Measurements from ENCODE around the gene LRMDA. TPM values are rescaled to one million over a fixed set of nuclear protein-coding genes. Genes with fewer than 3 reads are reported as not detected.
"Not testable (repeated sequence)": the region's sequence is repeated elsewhere in the genome, so short reads cannot be mapped to it uniquely, and the experiment has no call there.

Gene LRMDA
- total and polyA plus RNA-seq, 2 donors (not counting 1 experiment from before 2014, with no cell fraction given): 0.12 TPM; not detected in 1

DNA sequence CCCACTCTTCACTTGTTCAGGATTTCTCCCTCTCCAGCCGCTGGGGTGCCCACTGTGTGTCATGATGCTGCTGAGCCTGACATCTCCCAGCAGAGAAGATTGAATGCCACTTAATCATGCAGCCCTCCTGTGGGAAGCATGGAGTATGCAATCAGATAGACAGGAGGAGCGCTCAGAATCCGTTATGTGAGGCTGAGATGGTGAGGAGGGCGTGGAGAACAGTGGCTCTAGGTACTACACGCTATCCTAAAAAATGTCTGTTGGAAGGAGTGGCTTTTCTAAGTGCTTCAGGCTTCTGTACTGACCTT, 334.3 kb downstream of the LRMDA start:
- Mint-ChIP-seq H3K27ac (no peak overlapping the region), H3K4me1 (no peaks in the 10 kb centered on the region), H3K9me3 (ENCODE audit: insufficient read depth) (peaks cover 4% of the 10 kb centered on the region), H3K27me3 (peaks cover 18% of the 10 kb centered on the region), H3K4me3 (no peak overlapping the region)
- no peaks in the 10 kb centered on the region for H3K9me3 ChIP-seq (ENCODE audit: control extremely low read depth in 1 of 3, control insufficient read depth in 2 of 3, insufficient read depth in 1 of 3, low read length in 2 of 3)
- H3K27me3 ChIP-seq (replicated peaks in 1 of 4; ENCODE audit: control extremely low read depth in 1 of 4, control insufficient read depth in 3 of 4, insufficient read depth in 4 of 4, low read length in 3 of 4): no peaks in the 10 kb centered on the region
- H2AFZ ChIP-seq (ENCODE audit: insufficient read depth, low read depth, low read length, poor library complexity, severe bottlenecking): no peak overlapping the region
- no peaks in the 10 kb centered on the region for H4K20me1 ChIP-seq (ENCODE audit: control insufficient read depth, insufficient read depth, low read length, poor library complexity, severe bottlenecking)
- TF ChIP-seq, protein P1, sequence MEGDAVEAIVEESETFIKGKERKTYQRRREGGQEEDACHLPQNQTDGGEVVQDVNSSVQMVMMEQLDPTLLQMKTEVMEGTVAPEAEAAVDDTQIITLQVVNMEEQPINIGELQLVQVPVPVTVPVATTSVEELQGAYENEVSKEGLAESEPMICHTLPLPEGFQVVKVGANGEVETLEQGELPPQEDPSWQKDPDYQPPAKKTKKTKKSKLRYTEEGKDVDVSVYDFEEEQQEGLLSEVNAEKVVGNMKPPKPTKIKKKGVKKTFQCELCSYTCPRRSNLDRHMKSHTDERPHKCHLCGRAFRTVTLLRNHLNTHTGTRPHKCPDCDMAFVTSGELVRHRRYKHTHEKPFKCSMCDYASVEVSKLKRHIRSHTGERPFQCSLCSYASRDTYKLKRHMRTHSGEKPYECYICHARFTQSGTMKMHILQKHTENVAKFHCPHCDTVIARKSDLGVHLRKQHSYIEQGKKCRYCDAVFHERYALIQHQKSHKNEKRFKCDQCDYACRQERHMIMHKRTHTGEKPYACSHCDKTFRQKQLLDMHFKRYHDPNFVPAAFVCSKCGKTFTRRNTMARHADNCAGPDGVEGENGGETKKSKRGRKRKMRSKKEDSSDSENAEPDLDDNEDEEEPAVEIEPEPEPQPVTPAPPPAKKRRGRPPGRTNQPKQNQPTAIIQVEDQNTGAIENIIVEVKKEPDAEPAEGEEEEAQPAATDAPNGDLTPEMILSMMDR (IDR thresholded peaks at IDR 0.05): no peak
- TF ChIP-seq EZH2 (IDR thresholded peaks at IDR 0.05; ENCODE audit: borderline replicate concordance, insufficient read depth, low read depth, low read length, poor library complexity, severe bottlenecking): no peak
- no peak overlapping the region for H3K4me2 ChIP-seq (replicated peaks; ENCODE audit: low read depth, low read length, poor library complexity, severe bottlenecking)
- no peak for DNase-seq
- ChIA-PET POLR2A (no interaction called here), CTCF (no interaction called here)
- no peaks in the 10 kb centered on the region for H3K4me1 ChIP-seq (ENCODE audit: control insufficient read depth in 2 of 2, insufficient read depth in 2 of 2, low read length in 2 of 2)
- no peaks in the 10 kb centered on the region for H3K79me2 ChIP-seq (ENCODE audit: control insufficient read depth, insufficient read depth, low read length)
- intact Hi-C loops (cut with micrococcal nuclease): no loop called here
- ATAC-seq (ENCODE audit: low read depth): no peak
- no peak overlapping the region for H3K9ac ChIP-seq (ENCODE audit: low read length)
- H3K27ac ChIP-seq (ENCODE audit: low read length in 2 of 2): no peak overlapping the region
- H3K4me3 ChIP-seq (ENCODE audit: control extremely low read depth in 1 of 5, extremely low read depth in 1 of 5, insufficient read depth in 1 of 5, low read depth in 2 of 5, low read length in 4 of 5): no peak overlapping the region
- 70% methylated on average over 2 of the region's 5 CpGs for WGBS (ENCODE audit: insufficient coverage)
- H3K36me3 ChIP-seq (replicated peaks in 1 of 2; ENCODE audit: control extremely low read depth in 1 of 2, control insufficient read depth in 1 of 2, extremely low read depth in 1 of 2, insufficient read depth in 2 of 2, low read length in 1 of 2): no peaks in the 10 kb centered on the region

DNA sequence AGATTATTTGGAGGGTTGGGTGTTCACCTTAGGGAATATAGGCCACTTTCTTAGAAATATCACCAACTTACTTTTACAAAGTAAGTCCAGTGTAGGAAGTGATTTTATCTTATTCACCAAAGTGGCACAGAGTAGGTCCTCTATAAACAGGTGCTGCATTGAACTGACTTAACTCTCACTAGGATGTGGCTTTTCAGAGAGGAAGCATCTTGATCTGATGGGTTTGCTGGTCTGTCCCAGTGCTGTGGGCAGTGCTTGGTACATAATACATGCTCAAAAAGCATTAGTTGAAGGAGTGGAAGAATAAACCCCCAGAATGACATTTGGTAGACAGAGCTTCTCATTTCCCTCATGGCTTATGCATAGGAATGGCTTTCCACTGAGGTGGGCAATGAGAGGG, 334.7 kb downstream of the LRMDA start:
- intact Hi-C loops (cut with micrococcal nuclease): no loop called here
- TF ChIP-seq, protein P1 (IDR thresholded peaks at IDR 0.05): no peak
- TF ChIP-seq EZH2 (IDR thresholded peaks at IDR 0.05; ENCODE audit: borderline replicate concordance, insufficient read depth, low read depth, low read length, poor library complexity, severe bottlenecking): no peak
- Histone ChIP-seq H3K27me3 (replicated peaks in 1 of 4; ENCODE audit: control extremely low read depth in 1 of 4, control insufficient read depth in 3 of 4, insufficient read depth in 4 of 4, low read length in 3 of 4) (no peaks in the 10 kb centered on the region), H3K4me3 (ENCODE audit: control extremely low read depth in 1 of 5, extremely low read depth in 1 of 5, insufficient read depth in 1 of 5, low read depth in 2 of 5, low read length in 4 of 5) (no peak overlapping the region), H2AFZ (ENCODE audit: insufficient read depth, low read depth, low read length, poor library complexity, severe bottlenecking) (no peak overlapping the region), H3K4me1 (ENCODE audit: control insufficient read depth in 2 of 2, insufficient read depth in 2 of 2, low read length in 2 of 2) (no peaks in the 10 kb centered on the region), H3K27ac (ENCODE audit: low read length in 2 of 2) (no peak overlapping the region), H3K79me2 (ENCODE audit: control insufficient read depth, insufficient read depth, low read length) (no peaks in the 10 kb centered on the region), H3K36me3 (replicated peaks in 1 of 2; ENCODE audit: control extremely low read depth in 1 of 2, control insufficient read depth in 1 of 2, extremely low read depth in 1 of 2, insufficient read depth in 2 of 2, low read length in 1 of 2) (no peaks in the 10 kb centered on the region), H4K20me1 (ENCODE audit: control insufficient read depth, insufficient read depth, low read length, poor library complexity, severe bottlenecking) (no peaks in the 10 kb centered on the region), H3K9me3 (ENCODE audit: control extremely low read depth in 1 of 3, control insufficient read depth in 2 of 3, insufficient read depth in 1 of 3, low read length in 2 of 3) (no peaks in the 10 kb centered on the region), H3K9ac (ENCODE audit: low read length) (no peak overlapping the region), H3K4me2 (replicated peaks; ENCODE audit: low read depth, low read length, poor library complexity, severe bottlenecking) (no peak overlapping the region)
- ATAC-seq (ENCODE audit: low read depth) (no peak), DNase-seq (no peak)
- no peaks in the 10 kb centered on the region for H3K4me1 Mint-ChIP-seq
- peaks cover 4% of the 10 kb centered on the region for H3K9me3 Mint-ChIP-seq (ENCODE audit: insufficient read depth)
- POLR2A ChIA-PET: no interaction called here
- H3K4me3 Mint-ChIP-seq: no peak overlapping the region
- no peak overlapping the region for H3K27ac Mint-ChIP-seq
- H3K27me3 Mint-ChIP-seq: peaks cover 18% of the 10 kb centered on the region
- CTCF ChIA-PET: no interaction called here

DNA sequence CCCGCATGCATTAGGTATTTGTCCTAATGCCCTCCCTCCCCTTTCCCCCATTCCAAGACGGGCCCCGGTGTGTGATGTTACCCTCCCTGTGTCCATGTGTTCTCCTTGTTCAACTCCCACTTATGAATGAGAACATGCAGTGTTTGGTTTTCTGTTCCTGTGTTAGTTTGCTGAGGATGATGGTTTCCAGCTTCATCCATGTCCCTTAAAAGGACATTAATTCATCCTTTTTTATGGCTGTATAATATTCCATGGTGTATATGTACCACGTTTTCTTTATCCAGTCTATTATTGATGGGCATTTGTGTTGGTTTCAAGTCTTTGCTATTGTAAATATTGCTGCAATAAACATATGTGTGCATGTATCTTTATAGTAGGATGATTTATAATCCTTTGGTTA, 335.3 kb downstream of the LRMDA start:
- H3K4me1 Mint-ChIP-seq; H3K27ac Mint-ChIP-seq; H3K36me3 ChIP-seq (replicated peaks in 1 of 2; ENCODE audit: control extremely low read depth in 1 of 2, control insufficient read depth in 1 of 2, extremely low read depth in 1 of 2, insufficient read depth in 2 of 2, low read length in 1 of 2); POLR2A ChIA-PET; H3K27me3 ChIP-seq (replicated peaks in 1 of 4; ENCODE audit: control extremely low read depth in 1 of 4, control insufficient read depth in 3 of 4, insufficient read depth in 4 of 4, low read length in 3 of 4); H3K79me2 ChIP-seq (ENCODE audit: control insufficient read depth, insufficient read depth, low read length); H3K4me3 Mint-ChIP-seq; intact Hi-C loops (cut with micrococcal nuclease); H3K9me3 ChIP-seq (ENCODE audit: control extremely low read depth in 1 of 3, control insufficient read depth in 2 of 3, insufficient read depth in 1 of 3, low read length in 2 of 3); H4K20me1 ChIP-seq (ENCODE audit: control insufficient read depth, insufficient read depth, low read length, poor library complexity, severe bottlenecking); ATAC-seq (ENCODE audit: low read depth); DNase-seq; H3K4me3 ChIP-seq (ENCODE audit: control extremely low read depth in 1 of 5, extremely low read depth in 1 of 5, insufficient read depth in 1 of 5, low read depth in 2 of 5, low read length in 4 of 5); H3K4me1 ChIP-seq (ENCODE audit: control insufficient read depth in 2 of 2, insufficient read depth in 2 of 2, low read length in 2 of 2); H3K4me2 ChIP-seq (replicated peaks; ENCODE audit: low read depth, low read length, poor library complexity, severe bottlenecking); H3K9ac ChIP-seq (ENCODE audit: low read length); CTCF ChIA-PET; H3K9me3 Mint-ChIP-seq (ENCODE audit: insufficient read depth); H3K27ac ChIP-seq (ENCODE audit: low read length in 2 of 2); H2AFZ ChIP-seq (ENCODE audit: insufficient read depth, low read depth, low read length, poor library complexity, severe bottlenecking): not testable (repeated sequence)
- H3K27me3 Mint-ChIP-seq: peaks cover 18% of the 10 kb centered on the region
- WGBS (ENCODE audit: insufficient coverage): 100% methylated on average over 2 of the region's 4 CpGs
